RKO (cell line): Measurements from ENCODE around the gene WDR45B.

Experiments
- DNase-seq: peaks from one replicate; pipeline ENCODE4 v3.0.0-alpha.2; 2016; ENCODE audit warnings: low spot score

WDR45B gene

GRCh38 chr17:82629748-82630147 lies 18.5 kb downstream of the WDR45B start:
- DNase-seq = no peak

DNA sequence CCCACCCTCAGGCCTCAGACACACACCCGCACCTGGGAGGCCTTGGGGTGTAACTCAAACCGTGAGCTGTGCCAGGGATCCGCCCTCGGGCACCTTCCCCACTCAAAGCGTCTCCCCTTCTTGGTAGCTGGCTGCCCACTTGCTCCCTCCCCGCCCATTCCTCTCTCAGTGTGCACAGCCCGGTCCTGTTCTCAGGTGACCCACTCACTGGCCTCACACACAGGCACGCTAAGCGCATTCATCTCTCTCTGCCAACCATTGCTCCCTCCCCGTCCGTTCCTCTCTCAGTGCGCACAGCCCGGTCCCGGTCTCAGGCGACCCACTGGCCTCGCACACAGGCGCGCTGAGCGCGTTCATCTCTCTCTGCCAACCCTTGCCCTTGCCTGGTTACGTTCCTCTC lies 20.8 kb downstream of the WDR45B start:
- no peak for DNase-seq

GRCh38 chr17:82623707-82624106 lies 24.5 kb downstream of the WDR45B start:
- DNase-seq = no peak

DNA sequence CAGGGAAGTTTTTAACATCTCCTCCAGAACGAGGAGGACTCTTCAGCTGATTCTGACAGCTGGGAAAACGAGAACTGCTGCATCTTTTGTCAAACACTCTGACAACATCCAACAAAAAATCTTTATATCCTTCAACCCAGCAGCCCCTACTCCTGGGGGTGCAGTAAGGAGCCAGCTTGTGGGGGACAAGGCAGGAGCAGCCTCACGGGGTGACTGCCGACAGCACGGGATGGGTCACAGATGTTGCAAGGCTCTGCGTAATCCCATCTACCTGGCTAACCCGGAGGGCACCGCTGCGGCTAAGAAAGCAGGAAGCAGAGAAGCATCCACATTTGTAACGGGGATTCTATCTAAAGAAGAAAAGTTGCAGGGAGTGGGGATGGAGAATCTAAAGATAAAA lies 28.6 kb downstream of the WDR45B start:
- DNase-seq = no peak

DNA sequence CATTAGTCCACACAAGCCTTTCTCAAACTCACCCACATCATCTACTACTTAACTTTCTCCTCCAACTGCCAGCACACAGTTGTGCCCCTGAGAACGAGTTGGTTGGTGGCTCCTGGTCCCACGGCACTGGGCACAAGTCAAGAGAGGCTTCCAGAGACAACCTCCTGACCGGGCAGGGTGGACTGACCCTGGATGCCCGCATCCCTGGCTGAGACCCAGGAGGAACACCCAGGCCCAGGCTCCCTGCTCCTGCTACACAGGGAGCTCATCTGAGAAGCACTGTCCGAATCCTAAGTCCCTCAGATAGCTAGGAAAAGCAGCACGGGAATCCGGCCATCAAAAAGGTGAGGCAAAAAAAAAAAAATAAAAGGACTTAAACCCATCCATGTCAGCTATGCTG lies 29.0 kb downstream of the WDR45B start:
- no peak for DNase-seq

GRCh38 chr17:82616021-82616711 lies 32.1 kb downstream of the WDR45B start:
- no peak for DNase-seq

- DNase-seq = no peak
These were observed 32.9 kb downstream of the WDR45B start for GRCh38 chr17:82615084-82616020.

DNA sequence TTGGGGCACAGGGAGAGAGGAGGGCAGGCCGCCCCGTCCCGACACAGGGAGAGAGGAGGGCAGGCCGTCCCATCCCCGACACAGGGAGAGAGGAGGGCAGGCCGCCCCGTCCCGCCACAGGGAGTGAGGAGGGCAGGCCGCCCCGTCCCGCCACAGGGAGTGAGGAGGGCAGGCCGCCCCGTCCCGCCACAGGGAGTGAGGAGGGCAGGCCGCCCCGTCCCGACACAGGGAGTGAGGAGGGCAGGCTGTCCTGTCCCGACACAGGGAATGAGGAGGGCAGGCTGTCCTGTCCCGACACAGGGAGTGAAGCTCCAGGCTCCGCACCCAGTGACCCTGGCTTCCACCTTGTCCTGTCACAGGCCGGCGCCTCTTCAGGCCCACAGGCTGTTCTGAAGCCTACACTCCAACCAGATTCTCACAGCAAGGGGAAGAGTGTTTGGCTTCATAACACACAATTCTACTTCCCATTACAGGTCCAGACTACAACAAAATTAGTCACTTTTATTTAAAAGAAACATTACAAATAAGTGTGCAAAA lies 34.1 kb downstream of the WDR45B start:
- no peak for DNase-seq

- DNase-seq = no peak
These were observed 34.8 kb downstream of the WDR45B start for GRCh38 chr17:82613283-82614094.

GRCh38 chr17:82611140-82612058 lies 36.8 kb downstream of the WDR45B start:
- no peak for DNase-seq

GRCh38 chr17:82609655-82610054 lies 38.6 kb downstream of the WDR45B start:
- no peak for DNase-seq

DNA sequence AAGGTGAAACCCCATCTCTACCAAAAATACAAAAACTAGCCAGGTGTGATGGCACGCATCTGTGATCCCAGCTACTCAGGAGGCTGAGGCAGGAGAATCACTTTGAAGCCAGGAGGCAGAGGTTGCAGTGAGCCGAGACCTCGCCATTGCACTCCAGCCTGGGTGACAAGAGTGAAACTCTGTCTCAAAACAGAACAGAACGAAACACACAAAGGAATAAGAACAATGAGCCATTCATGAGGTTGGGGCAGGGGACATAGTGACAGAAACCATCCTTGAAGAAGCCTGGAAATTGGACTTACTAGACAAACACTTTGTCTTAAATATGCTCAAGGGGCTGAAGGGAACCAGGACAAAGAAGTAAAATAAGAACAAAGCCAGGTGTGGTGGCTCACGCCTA lies 39.4 kb downstream of the WDR45B start:
- no peak for DNase-seq

- DNase-seq = no peak
These were observed 42.2 kb downstream of the WDR45B start for GRCh38 chr17:82605939-82606600.

DNA sequence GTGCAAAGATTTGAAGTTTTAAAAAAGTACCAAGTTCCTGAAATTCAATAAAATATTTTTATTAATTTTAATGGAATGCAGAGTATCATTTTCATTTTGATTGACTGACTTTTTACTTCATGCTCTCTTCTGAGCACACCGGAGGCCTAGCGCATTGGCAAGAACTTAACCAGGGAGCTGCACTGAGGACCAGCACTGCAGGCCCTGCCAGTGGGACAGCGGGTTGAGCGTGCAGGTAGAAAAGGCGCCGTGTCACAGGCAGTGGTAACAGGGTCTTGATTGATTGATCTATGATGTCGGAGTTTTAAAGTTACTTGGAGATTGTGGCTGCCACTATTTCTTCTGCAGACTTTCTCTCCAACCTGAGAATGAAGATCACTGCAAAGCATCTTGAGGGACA lies 43.7 kb downstream of the WDR45B start:
- DNase-seq = no peak

GRCh38 chr17:82603981-82604448 lies 44.2 kb downstream of the WDR45B start:
- DNase-seq = no peak

- no peak for DNase-seq
These were observed 45.1 kb downstream of the WDR45B start for GRCh38 chr17:82602986-82603710.

DNA sequence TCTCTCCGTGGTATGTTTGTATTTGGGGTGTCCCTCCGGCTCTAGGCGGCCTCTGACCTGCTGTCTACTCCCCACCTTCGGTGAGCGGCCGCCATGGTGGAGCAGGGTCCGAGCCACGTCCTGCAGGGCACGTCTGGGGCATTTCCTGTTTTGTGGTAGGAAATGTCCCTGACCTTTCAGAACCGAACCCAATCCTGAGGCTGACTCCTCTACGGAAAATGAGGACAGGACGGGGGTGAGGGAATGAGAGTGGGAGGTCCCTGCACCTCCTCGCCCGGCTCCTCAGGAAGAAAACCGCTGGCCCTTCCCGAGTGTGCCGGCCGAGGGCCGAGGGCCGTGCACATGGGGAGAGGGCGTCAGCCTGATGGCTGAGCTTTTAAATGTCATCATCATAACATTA lies 45.8 kb downstream of the WDR45B start:
- DNase-seq = no peak

GRCh38 chr17:82601447-82602000 lies 46.7 kb downstream of the WDR45B start:
- DNase-seq = no peak

DNA sequence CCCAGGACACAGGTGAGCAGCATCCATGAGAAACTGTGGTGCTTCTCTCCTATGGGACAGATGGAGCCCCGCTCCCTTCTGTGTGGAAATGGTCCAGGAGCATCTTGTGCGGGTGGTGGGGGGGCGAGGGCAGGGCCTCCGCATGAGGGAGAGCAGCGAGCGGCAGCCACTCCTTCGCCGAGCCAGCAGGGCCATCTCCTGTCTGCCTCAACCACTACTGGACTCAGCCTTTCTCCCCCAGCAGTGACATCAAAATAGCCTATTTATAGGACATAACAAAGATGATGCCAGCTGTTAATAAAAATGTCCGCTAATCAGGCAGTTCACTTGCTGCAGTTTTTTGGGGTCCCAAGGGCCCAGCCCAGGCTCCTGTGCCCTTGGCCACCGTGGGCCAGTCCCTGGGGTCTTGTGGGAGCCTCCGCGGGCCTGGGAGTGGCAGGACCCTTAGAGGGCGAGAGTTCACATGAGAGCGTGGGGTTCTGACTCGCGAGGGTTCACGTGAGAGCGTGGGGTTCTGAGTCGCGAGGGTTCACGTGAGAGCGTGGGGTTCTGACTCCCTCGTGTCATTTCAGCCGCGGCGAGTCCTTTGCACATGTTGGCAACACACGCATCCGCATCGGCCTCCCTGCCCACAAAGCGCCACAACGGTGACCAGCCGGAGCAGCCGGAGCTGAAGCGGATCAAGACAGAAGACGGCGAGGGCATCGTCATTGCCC lies 47.4 kb downstream of the WDR45B start:
- no peak for DNase-seq
